Sigmoid colon (tissue), 7 donors: ENCODE data around the gene MOGAT1. TPM values are rescaled to one million over a fixed set of nuclear protein-coding genes. Genes with fewer than 3 reads are reported as not detected.

ENCODE experiments used
- DNase-seq: peaks from one replicate; pipeline ENCODE4 v3.0.0-alpha.2; 2019
- H3K27ac ChIP-seq, 4 donors: fragments of 200-600 bp; sonication (generic); one replicate each; pipeline ENCODE4 v1.5.1; 2016 to 2019; ENCODE audit warnings: mild to moderate bottlenecking in 1 of 4
- H3K27me3 ChIP-seq, 3 donors: fragments of 200-600 bp; sonication (generic); one replicate each; pipeline ENCODE4 v1.5.1; 2019; ENCODE audit warnings: mild to moderate bottlenecking in 1 of 3
- H3K36me3 ChIP-seq, 4 donors: fragments of 200-600 bp; sonication (generic); one replicate each; pipeline ENCODE4 v1.5.1; 2016 to 2019
- H3K4me1 ChIP-seq, 4 donors: fragments of 200-600 bp; sonication (generic); one replicate each; pipeline ENCODE4 v1.5.1; 2017 to 2019
- H3K4me3 ChIP-seq, 4 donors: fragments of 200-600 bp; sonication (generic); one replicate each; pipeline ENCODE4 v1.5.1; 2017 to 2019; ENCODE audit warnings: mild to moderate bottlenecking in 2 of 4, moderate library complexity in 1 of 4
- H3K9me3 ChIP-seq, 4 donors: fragments of 200-600 bp in 3 of 4; sonication (generic) in 3 of 4; one replicate each; pipeline versions ENCODE4 v1.5.1 to v1.6.1; 2013 to 2019
- CTCF ChIP-seq, 4 experiments: fragments of 450-650 bp in 3 of 4; fragments of 200-600 bp in 1 of 4; IDR thresholded peaks; one replicate each; pipeline ENCODE4 v1.5.1; 2016 to 2019; ENCODE audit warnings: antibody characterized with exemption in 4 of 4, mild to moderate bottlenecking in 3 of 4, moderate library complexity in 2 of 4
- EP300 ChIP-seq, 4 donors: sonication (generic); formaldehyde crosslinking; IDR thresholded peaks; one replicate each; pipeline ENCODE4 v1.6.1; 2017; ENCODE audit warnings: antibody characterized with exemption in 4 of 4
- POLR2A ChIP-seq, 2 donors: fragments of 450-650 bp; IDR thresholded peaks; one replicate each; pipeline ENCODE4 v1.6.1; 2016; ENCODE audit warnings: antibody characterized with exemption in 2 of 2, mild to moderate bottlenecking in 2 of 2, moderate library complexity in 2 of 2
- POLR2AphosphoS5 ChIP-seq, 4 donors: sonication (generic); formaldehyde crosslinking; IDR thresholded peaks; one replicate each; pipeline ENCODE4 v1.6.1; 2017; ENCODE audit warnings: antibody characterized with exemption in 4 of 4
- WGBS, 2 donors: extraction: QIAGEN DNeasy Blood & Tissue Kit; methylation state at CpG; one replicate each; pipeline ENCODE4 v1.1.7; 2013; 5-methylcytosine and 5-hydroxymethylcytosine counted together
- intact Hi-C: fragments of 100-400 bp; cut with DNase I; formaldehyde crosslinking; loops from one replicate; pipeline ENCODE4 v1.15.1; 2023
- polyA plus RNA-seq, 3 donors: library from polyadenylated mRNA; stranded (reverse); fragments of 200-250 nt; gene quantifications; one replicate each; pipeline ENCODE4 v1.2.3, GENCODE V29; 2013
- total RNA-seq, 4 donors: library from RNA; depleted of rRNA; stranded (reverse); fragments of >200 nt; gene quantifications; one replicate each; pipeline ENCODE4 v1.1.0, GENCODE V29; 2016
- donor health status: healthy with polysubstance abuse.
- donor health status: Bipolar disorder and iron deficiency.
- donor health status: healthy.

Gene MOGAT1
- total and polyA plus RNA-seq, 7 donors: not detected

- WGBS, 2 donors: 31 to 77% methylated on average over 3 of the region's 3 CpGs
- Histone ChIP-seq H3K9me3 (no peaks in the 10 kb centered on the region), H3K27me3 (no peaks in the 10 kb centered on the region), H3K27ac (no peak overlapping the region), H3K36me3 (no peaks in the 10 kb centered on the region), H3K4me1 (peaks cover 0 to 14% (median 11%) of the 10 kb centered on the region in 4 donors), H3K4me3 (no peak overlapping the region)
- TF ChIP-seq POLR2A (IDR thresholded peaks at IDR 0.05) (no peak), CTCF (IDR thresholded peaks at IDR 0.05) (no peak), EP300 (IDR thresholded peaks at IDR 0.05) (no peak), POLR2AphosphoS5 (IDR thresholded peaks at IDR 0.05) (no peak)
- intact Hi-C loops: no loop called here
- DNase-seq: no peak
Observed at GRCh38 chr2:222756362-222756831, 84.9 kb downstream of the MOGAT1 start.

GRCh38 chr2:222756951-222757650 lies 85.6 kb downstream of the MOGAT1 start:
- 68 to 71% methylated on average over 5 of the region's 5 CpGs for WGBS, 2 donors
- peaks cover 0 to 14% (median 11%) of the 10 kb centered on the region in 4 donors for H3K4me1 ChIP-seq
- no peaks in the 10 kb centered on the region for H3K36me3 ChIP-seq
- intact Hi-C loops: no loop called here
- H3K27me3 ChIP-seq: no peaks in the 10 kb centered on the region
- no peak overlapping the region for H3K27ac ChIP-seq
- no peak overlapping the region for H3K4me3 ChIP-seq
- no peak for DNase-seq
- H3K9me3 ChIP-seq: no peaks in the 10 kb centered on the region
- TF ChIP-seq EP300 (IDR thresholded peaks at IDR 0.05) (no peak), POLR2AphosphoS5 (IDR thresholded peaks at IDR 0.05) (no peak), POLR2A (IDR thresholded peaks at IDR 0.05) (no peak), CTCF (IDR thresholded peaks at IDR 0.05) (no peak)

Other genes with a start within 250 kb of the MOGAT1 start
- 1 to 10 TPM in 3 of 4 donors, under 1 TPM in 1; 0.49 to 1.1 (median 1.1) TPM for gene SGPP2, start 247.1 kb upstream of the MOGAT1 start, total RNA-seq
- 10 to 100 TPM in 1 of 3 donors, 1 to 10 TPM in 2; 6.0 to 25.1 (median 6.0) TPM for gene SGPP2, start 247.1 kb upstream of the MOGAT1 start, polyA plus RNA-seq
- gene FARSB, start 15.6 kb upstream of the MOGAT1 start, total RNA-seq: 10 to 100 TPM in 3 of 4 donors, 1 to 10 TPM in 1; 8.3 to 15.6 (median 15.3) TPM
- gene FARSB, start 15.6 kb upstream of the MOGAT1 start, polyA plus RNA-seq: 10 to 100 TPM; 11.4 to 23.0 (median 12.9) TPM
- 10 to 100 TPM; 44.0 to 75.7 (median 54.8) TPM for gene ACSL3, start 189.4 kb downstream of the MOGAT1 start, total RNA-seq
- 10 to 100 TPM in 2 of 3 donors, 1 to 10 TPM in 1; 7.9 to 52.2 (median 16.8) TPM for gene ACSL3, start 189.4 kb downstream of the MOGAT1 start, polyA plus RNA-seq